ENCODE measurements around the gene KL.
A peak's percentile ranks its signal among the peaks of the same experiment; 100 is the strongest.

KL gene

DNA sequence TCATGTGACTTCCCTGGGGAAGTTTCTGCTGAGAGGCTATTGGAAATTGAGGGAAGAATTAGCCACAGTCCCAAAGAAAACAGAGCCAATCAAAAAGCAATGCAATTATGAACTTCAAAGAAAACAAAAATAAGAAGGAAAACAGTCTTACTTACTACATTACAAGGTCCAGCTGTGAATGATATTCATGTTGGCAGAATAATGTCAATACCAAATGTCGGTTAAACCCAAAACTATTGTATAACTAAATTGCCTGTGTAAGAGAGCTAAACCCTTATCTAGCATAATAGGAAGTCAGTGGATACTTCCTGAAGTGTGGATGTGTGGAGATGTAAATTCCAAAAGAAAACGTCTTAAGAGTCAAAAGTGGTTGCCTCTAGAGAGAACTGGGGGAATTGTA lies 12.4 kb downstream of the KL start:
- Histone ChIP-seq H3K4me3 (ENCODE audit: low read depth, low read length) (no peak overlapping the region), H3K27ac (ENCODE audit: extremely low read depth, low read depth, low read length) (no peak overlapping the region), H3K9me3 (ENCODE audit: control insufficient read depth, insufficient read depth, low read depth, low read length) (no peaks in the 10 kb centered on the region), H3K4me1 (ENCODE audit: control insufficient read depth, insufficient read depth, low read length) (no peaks in the 10 kb centered on the region), H3K36me3 (ENCODE audit: control insufficient read depth in 2 of 2, insufficient read depth in 1 of 2, low read length in 2 of 2) (no peaks in the 10 kb centered on the region)
- TF ChIP-seq MYNN (tag by site-specific recombination; IDR thresholded peaks at IDR 0.05; ENCODE audit: borderline replicate concordance) (no peak), ZNF645 (tag by site-specific recombination; IDR thresholded peaks at IDR 0.05) (no peak), ZNF558 (tag by site-specific recombination; IDR thresholded peaks at IDR 0.05) (no peak), ZNF837 (tag by site-specific recombination; IDR thresholded peaks at IDR 0.05) (no peak), ZNF23 (tag by site-specific recombination; IDR thresholded peaks at IDR 0.05; ENCODE audit: borderline replicate concordance) (no peak), ZBTB7A (tag by site-specific recombination; IDR thresholded peaks at IDR 0.05; ENCODE audit: low read depth) (no peak), SALL2 (tag by site-specific recombination; IDR thresholded peaks at IDR 0.05; ENCODE audit: borderline replicate concordance) (no peak), ZFP37 (tag by site-specific recombination; IDR thresholded peaks at IDR 0.05) (no peak), ZNF266 (tag by site-specific recombination; IDR thresholded peaks at IDR 0.05; ENCODE audit: low read depth) (no peak), HOXD13 (CRISPR knock-in tag; IDR thresholded peaks at IDR 0.05; ENCODE audit: borderline replicate concordance) (no peak), KLF8 (tag by site-specific recombination; IDR thresholded peaks at IDR 0.05) (no peak), ZNF626 (tag by site-specific recombination; IDR thresholded peaks at IDR 0.05) (no peak), ZNF121 (tag by site-specific recombination; IDR thresholded peaks at IDR 0.05) (no peak), ZNF114 (tag by site-specific recombination; IDR thresholded peaks at IDR 0.05) (no peak), ZNF169 (tag by site-specific recombination; IDR thresholded peaks at IDR 0.05) (no peak), ZEB2 (tag by site-specific recombination; IDR thresholded peaks at IDR 0.05) (no peak)
- POLR2A ChIA-PET, result no interaction called here
- CTCF ChIA-PET, result no interaction called here

- TF ChIP-seq ZNF624 (tag by site-specific recombination; IDR thresholded peaks at IDR 0.05) (no peak), ATF2 (tag by site-specific recombination; IDR thresholded peaks at IDR 0.05; ENCODE audit: low read depth) (peak; percentile 56; the same call in 1 of the 2 replicates)
- no peak overlapping the region for H3K4me3 ChIP-seq (ENCODE audit: low read depth, low read length)
- no peak overlapping the region for H3K27ac ChIP-seq (ENCODE audit: extremely low read depth, low read depth, low read length)
- POLR2A ChIA-PET, result no interaction called here
- H3K36me3 ChIP-seq (ENCODE audit: control insufficient read depth in 2 of 2, insufficient read depth in 1 of 2, low read length in 2 of 2), result no peaks in the 10 kb centered on the region
- no peaks in the 10 kb centered on the region for H3K9me3 ChIP-seq (ENCODE audit: control insufficient read depth, insufficient read depth, low read depth, low read length)
- no peaks in the 10 kb centered on the region for H3K4me1 ChIP-seq (ENCODE audit: control insufficient read depth, insufficient read depth, low read length)
- CTCF ChIA-PET, result interaction anchor here (1.0 kb wide), 1 partner anchor 9 kb away, joined by 3 read pairs; no protein-coding TSS in a partner anchor
Observed at GRCh38 chr13:33031277-33031676, 15.1 kb downstream of the KL start.

GRCh38 chr13:33032037-33032625 lies 15.9 kb downstream of the KL start:
- ChIA-PET POLR2A (no interaction called here), CTCF (interaction anchor here (1.0 kb wide), 1 partner anchor 8 kb away, joined by 3 read pairs; no protein-coding TSS in a partner anchor)
- Histone ChIP-seq H3K4me3 (ENCODE audit: low read depth, low read length) (no peak overlapping the region), H3K36me3 (ENCODE audit: control insufficient read depth in 2 of 2, insufficient read depth in 1 of 2, low read length in 2 of 2) (no peaks in the 10 kb centered on the region), H3K4me1 (ENCODE audit: control insufficient read depth, insufficient read depth, low read length) (no peaks in the 10 kb centered on the region), H3K27ac (ENCODE audit: extremely low read depth, low read depth, low read length) (no peak overlapping the region), H3K9me3 (ENCODE audit: control insufficient read depth, insufficient read depth, low read depth, low read length) (no peaks in the 10 kb centered on the region)
- TF ChIP-seq TSHZ1 (tag by site-specific recombination; IDR thresholded peaks at IDR 0.05; ENCODE audit: borderline replicate concordance) (peak; percentile 40; the same call in 1 of the 2 replicates), ZFP69B (tag by site-specific recombination; IDR thresholded peaks at IDR 0.05) (peak; percentile 60; the same call in 1 of the 2 replicates), ZNF600 (tag by site-specific recombination; IDR thresholded peaks at IDR 0.05) (peak; percentile 29; the same call in 1 of the 2 replicates)

Data from HEK293 (cell line).